ENCODE data around the gene CHD9NB.
"Not testable (repeated sequence)": the region's sequence is repeated elsewhere in the genome, so short reads cannot be mapped to it uniquely, and the experiment has no call there.

The CHD9NB gene

GRCh38 chr16:53083119-53083518 lies 30.4 kb upstream of the CHD9NB start:
- no peak for DNase-seq

DNA sequence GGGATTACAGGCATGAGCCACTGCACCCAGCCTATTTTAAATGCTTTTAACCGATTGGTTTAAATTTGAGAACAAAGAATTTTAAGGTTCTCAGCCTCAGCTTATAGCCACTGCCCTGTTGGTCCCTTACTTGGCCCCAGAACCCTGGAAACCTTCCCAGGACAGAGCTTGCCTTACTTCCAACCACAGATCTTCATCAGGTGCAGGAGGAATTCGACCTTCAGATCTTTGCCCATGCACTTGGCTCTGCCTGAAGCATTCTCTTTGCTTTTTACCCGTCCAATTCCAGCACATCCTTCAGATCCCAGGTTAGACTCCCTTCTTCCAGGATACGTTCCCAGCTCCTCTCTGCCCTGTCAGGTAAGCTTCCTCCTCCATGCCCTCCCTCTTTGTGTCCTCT lies 29.8 kb upstream of the CHD9NB start:
- DNase-seq: no peak

DNA sequence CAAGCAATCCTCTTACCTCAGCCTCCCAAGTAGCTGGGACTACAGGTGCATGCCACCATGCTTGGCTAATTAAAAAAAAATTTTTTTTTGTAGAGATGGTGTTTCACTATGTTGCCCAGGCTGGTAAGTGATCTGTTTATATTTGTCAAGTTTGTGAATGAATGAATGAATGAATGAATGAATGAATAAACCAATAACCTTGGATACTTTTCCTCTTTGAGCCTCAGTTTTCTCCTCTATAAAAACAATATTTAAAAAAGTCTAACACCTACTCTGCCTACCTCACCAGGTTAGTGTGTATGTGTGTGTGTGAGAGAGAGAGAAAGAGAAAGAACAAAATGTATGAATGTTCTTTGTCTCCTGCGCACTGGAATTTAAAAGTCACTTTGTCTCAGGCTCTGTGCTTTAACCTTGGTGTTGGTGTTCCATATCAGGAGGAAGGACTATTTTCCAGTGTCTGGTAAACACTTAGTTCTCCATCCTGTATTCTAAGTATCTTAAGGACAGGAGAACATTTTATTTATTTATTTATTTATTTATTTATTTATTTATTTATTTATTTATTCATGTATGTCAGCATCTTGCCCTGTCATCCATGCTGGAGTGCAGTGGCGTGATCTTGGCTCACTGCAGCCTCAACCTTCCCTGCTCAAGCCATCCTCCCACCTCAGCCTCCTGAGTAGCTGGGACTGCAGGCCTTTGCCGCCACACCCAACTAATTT lies 29.1 kb upstream of the CHD9NB start:
- no peak for DNase-seq

- no peak for DNase-seq
Measured at GRCh38 chr16:53081032-53081424, 28.3 kb upstream of the CHD9NB start.

- no peak for DNase-seq
Measured at GRCh38 chr16:53080345-53081031, 27.8 kb upstream of the CHD9NB start.

DNA sequence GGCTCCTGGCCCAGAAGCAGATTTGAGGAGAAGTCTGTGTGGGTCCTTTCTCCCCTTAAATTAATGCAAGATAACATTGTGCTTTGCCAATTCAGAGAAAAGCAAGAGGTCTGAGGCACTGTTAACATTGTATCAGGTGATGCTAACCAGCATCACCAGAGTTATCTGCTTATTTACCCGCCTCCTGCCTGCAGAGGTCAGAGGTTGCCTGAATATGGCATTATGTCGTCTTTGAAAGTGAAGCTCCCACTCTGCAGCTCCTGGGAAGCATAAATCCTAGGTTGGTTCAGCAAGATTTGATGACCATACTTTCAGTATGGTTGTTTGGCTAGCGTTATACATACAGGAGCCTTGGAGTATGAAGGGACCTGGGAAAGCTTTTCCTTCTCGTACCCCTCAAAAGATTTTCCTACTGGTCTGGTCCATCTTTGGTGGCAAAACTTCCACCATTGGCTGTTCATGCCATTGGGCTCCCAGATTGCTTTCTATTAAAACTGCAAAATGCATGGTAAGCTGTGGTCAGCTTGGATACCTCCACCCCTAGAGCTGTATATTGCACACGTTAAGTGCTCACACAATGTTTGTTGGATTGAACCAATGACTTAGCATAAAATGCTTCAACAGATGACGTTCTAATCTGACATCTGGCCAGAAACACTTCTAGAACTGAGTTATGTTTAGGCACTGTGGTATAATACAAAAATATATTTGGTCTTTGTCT lies 26.2 kb upstream of the CHD9NB start:
- DNase-seq: no peak

DNA sequence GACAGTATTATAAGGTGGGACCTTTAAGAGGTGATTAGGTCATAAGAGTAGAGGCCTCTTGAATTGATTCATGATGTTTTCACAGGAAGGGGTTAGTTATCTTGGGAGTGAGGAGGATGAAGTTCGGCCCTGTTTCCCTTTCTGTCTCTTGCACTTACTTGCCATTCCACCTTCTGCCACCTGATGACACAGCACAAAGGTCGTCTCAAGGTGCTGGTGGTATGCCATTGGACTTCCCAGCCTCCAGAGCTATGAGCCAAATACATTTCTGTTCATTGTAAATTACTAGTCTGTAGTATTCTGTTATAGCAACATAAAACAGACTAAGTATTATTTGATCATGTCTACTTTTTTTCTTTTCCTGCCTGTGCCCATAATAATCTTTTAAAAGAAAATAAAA lies 25.6 kb upstream of the CHD9NB start:
- no peak for DNase-seq

DNA sequence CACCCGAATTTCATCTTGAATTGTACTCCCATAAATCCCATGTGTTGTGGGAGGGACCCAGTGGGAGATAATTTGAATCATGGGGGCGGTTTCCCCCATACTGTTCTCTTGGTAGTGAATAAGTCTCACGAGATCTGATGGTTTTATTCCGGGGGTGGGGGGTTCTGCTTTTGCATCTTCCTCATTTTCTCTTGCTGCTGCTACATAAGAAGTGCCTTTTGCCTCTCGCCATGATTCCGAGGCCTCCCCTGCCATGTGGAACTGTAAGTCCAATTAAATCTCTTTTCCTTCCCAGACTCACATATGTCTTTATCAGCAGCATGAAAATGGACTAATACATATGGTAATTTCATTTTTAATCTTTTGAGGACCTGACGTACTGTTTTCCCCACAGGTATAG lies 22.8 kb upstream of the CHD9NB start:
- not testable (repeated sequence) for DNase-seq

DNA sequence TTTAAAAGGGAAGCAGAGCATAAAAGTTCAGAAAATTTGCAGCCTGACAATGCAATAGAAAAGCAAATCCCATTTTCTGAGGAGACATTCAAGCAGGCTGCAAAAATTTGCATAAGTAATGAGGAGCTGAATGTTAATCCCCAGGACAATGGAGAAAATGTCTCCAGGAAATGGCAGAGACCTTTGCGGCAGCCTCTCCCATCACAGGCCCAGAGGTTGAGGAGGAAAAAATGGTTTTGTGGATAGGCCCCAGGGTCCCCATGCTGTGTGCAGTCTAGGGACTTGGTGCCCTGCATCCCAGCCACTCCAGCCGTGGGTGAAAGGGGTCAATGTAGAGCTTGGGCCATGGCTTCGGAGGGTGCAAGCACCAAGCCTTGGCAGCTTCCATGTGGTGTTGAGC lies 21.6 kb upstream of the CHD9NB start:
- not testable (repeated sequence) for DNase-seq

GRCh38 chr16:53073022-53073421 lies 20.3 kb upstream of the CHD9NB start:
- DNase-seq: no peak

GRCh38 chr16:53071748-53072301 lies 19.1 kb upstream of the CHD9NB start:
- peak; percentile 72 for DNase-seq

DNA sequence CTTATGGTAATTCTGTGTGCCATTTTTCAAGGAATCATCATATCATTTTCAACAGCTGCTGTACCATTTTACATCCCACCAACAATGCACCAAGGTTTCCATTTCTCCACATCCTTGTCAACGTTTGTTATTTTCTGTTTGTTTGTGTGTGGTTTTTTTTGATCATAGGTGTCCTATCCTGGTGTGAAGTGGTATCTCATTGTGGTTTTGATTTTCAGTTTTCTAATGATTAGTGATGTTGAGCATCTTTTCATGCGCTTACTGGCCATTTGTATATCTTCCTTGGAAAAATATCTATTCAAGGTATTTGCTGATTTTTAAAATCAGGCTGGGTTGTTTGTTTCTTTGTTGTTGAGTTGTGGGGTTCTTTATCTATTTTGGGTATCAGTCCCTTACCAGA lies 17.1 kb upstream of the CHD9NB start:
- DNase-seq: no peak

- no peak for DNase-seq
Measured at GRCh38 chr16:53068423-53068833, 15.7 kb upstream of the CHD9NB start.

DNA sequence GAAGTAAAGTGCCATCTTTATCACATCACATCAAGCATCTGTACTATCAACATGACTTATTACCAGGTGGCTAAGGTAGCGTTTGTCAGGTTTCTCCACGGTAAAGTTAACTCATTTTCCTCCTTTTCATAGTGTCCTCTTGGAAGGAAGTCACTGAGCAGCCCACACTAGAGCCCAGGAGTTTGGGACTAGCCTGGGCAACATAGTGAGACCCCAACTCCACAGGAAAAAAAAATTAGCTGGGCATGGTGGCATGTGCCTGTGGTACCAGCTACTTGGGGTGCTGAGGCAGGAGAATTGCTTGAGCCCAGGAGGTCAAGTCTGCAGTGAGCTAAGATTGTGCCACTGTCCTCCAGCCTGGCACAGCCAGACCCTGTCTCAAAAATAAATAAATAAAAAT lies 15.0 kb upstream of the CHD9NB start:
- DNase-seq: no peak

- DNase-seq: no peak
Measured at GRCh38 chr16:53065461-53066061, 12.9 kb upstream of the CHD9NB start.

GRCh38 chr16:53064081-53064578 lies 11.4 kb upstream of the CHD9NB start:
- DNase-seq: no peak

- no peak for DNase-seq
Measured at GRCh38 chr16:53061701-53062159, 9.0 kb upstream of the CHD9NB start.

DNA sequence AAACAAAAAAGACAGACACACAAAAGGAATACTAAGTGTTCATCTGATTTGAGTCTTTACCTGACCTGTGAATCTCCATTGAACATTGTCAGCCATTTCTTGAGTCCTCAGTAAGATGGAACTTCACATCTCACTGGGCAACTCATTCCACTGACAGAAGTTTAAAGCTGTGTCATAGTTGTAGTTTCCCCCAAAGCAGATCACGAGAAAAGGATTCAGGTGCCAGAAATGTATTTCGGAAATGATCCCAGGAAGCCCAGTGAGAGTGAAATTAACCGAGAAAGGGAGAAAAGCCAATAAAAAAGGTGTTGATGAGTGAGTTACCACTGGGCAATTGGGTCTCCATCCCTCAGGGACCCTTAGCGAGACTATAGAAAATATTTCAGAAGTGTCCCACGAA lies 8.6 kb upstream of the CHD9NB start:
- no peak for DNase-seq

DNA sequence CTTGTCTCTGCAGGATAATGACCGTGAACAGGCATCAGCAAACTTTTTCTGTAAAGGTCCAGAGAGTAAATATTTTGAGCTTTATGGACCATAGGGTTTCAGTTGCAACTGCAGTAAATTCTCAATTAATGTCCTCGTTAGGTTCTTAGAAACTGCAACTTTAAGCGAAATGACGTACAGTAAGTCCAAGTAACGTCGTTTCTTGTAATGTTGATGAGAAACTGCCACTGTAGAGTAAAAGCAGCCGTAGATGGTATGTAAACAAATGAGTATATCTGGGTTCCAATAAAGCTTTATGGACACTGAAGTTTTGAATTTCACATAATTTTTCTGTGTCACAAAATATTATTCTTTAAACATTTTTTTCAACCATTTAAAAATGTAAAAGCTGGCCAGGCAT lies 7.0 kb upstream of the CHD9NB start:
- DNase-seq: no peak

GRCh38 chr16:53058882-53059281 lies 6.2 kb upstream of the CHD9NB start:
- DNase-seq: no peak

- no peak for DNase-seq
Measured at GRCh38 chr16:53058441-53058840, 5.7 kb upstream of the CHD9NB start.

- DNase-seq: no peak
Measured at GRCh38 chr16:53057658-53058057, 5.0 kb upstream of the CHD9NB start.

DNA sequence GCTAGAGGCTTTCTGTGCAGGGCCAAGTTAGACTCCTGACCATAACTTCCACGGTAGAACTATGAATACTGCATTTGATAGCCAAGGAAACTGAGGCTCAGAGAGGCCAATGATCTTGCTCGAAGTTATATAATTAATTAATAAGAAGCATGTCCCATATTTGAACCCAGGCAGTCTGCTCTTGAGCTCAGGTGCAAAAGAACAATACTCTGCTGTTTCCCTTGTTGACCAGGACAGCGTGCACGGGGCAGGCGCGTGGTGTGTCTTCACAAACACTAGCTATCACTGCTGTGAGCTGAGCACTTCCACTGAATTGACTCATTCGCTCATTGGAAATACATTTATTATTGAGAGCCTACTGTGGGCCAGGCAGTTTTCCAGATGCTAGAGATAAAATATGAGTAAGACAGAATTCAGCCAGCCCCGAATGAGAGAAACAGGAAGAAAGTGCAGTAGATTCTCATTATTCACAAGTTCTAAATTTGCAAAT lies 3.7 kb upstream of the CHD9NB start:
- DNase-seq: no peak

Measured in NCI-H1092 (cell line).